ENCODE data around the gene LST1.

DNA sequence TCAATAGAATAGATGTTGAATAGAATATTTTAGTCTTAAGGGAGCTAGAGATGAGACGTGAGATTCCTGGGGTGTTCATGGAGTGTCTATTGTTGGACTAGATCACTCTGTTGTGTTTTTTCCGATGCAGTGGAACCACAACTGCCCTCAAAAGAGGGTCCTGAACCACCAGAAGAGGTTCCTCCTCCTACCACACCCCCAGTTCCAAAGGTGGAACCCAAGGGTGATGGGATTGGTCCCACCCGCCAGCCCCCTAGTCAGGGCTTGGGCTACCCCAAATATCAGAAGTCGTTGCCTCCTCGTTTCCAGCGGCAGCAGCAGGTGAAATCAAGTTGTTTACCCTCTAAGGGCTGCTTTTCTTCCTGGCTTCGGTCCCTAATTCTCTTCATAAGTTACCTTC, 42.9 kb downstream of the LST1 start:
- TF ChIP-seq CTCF (conservative IDR thresholded peaks at IDR 0.05) (no peak), EZH2 (IDR thresholded peaks at IDR 0.05; ENCODE audit: low read depth) (no peak)

Measured in PC-9 (cell line).